ENCODE data around the gene TBX3.

DNA sequence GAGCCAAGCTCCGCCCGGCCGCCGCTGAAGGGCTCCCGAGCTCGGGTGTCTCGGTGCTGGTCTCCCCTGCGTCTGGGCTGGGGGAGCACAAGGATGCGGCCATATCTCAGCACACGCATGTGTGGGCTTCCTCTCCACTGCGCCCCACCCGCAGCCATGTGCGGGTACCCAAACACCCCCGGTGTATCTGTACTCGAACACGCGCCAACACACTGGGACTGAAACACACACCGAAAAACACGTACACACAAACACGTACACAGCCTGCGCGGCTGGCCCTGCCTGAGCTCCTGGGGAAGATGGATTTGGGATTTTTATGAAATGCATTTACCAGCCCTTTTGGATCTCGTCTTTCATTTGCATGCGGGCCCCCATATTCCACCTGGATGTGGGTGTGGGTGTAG is 897 bp upstream of the TBX3 start:
- no peak for TF ChIP-seq CTCF (IDR thresholded peaks at IDR 0.05)
- no peak for TF ChIP-seq EP300 (IDR thresholded peaks at IDR 0.05)
